K562 treated with DMSO at 1 percent for 4 hours (cell line): ENCODE results near the gene IFNA17. TPM values are rescaled to one million over a fixed set of nuclear protein-coding genes. Genes with fewer than 3 reads are reported as not detected.

ENCODE experiments used
- total RNA-seq: library from RNA; unstranded; fragments of 300-600 nt; gene quantifications from 2 replicates; pipeline ENCODE4 v1.2.3, GENCODE V29; 2022; ENCODE audit not compliant: insufficient read depth

The IFNA17 gene
- total RNA-seq: not detected in 2 replicates

DNA sequence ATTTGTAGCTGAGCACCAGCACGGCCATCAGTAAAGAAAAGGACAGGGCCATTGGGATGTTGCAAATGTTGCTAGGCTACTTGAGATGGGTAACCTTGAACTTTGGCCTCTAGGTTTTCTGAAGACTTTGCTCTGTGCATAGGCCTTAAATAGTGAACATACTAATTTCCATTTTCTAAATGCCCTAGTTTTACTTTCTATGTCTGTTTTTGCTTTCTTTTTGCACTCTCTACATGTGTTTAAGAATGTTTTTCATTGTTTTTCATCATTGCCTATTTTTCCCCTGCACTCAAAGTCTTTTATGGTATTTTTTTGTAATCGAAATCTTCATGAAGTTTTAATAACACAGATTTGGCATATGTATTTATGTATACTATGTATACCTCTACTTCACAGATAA, at the start of gene IFNA17:
Gene IFNA17 (minus strand): TSS at position 101 of the 400 bp plus-strand sequence. CDS start 49 bp downstream, at position 52.

DNA sequence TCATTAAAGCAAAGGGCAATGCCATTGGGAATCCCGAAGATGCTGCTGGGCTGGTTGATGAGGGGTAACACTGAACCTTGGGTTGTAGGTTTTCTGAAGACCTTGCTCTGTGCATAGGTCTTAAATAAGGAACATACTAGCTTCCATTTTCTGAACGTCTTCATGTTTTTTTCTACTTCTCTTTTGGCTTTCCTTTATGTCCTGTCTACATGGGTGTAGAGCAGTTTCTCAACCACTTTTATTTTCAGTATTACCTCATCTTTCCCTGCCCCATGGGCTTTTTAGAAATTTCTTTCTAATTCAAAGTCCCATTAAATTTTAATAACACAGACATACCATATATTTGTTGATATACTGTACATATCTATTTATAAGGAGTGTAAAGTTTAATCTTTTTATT, 11.9 kb upstream of the IFNA17 start, which contains the start of gene IFNA14:
Gene IFNA14 (minus strand): TSS at position 95 of the 400 bp plus-strand sequence. CDS start 70 bp downstream, at position 25.

DNA sequence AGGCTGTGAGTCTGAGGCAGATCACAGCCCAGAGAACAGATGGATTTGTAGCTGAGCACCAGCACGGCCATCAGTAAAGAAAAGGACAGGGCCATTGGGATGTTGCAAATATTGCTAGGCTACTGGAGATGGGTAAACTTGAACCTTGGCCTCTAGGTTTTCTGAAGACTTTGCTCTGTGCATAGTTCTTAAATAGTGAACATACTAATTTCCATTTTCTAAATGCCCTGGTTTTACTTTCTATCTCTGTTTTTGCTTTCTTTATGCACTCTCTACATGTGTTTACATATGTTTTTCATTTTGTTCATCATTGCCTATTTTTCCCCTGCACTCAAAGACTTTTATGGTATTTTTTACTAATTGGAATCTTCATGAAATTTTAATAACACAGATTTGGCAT, 10.8 kb downstream of the IFNA17 start, which contains the start of gene IFNA16:
Gene IFNA16 (minus strand): TSS at position 101 of the 400 bp plus-strand sequence. CDS start 6 bp downstream, at position 95.

DNA sequence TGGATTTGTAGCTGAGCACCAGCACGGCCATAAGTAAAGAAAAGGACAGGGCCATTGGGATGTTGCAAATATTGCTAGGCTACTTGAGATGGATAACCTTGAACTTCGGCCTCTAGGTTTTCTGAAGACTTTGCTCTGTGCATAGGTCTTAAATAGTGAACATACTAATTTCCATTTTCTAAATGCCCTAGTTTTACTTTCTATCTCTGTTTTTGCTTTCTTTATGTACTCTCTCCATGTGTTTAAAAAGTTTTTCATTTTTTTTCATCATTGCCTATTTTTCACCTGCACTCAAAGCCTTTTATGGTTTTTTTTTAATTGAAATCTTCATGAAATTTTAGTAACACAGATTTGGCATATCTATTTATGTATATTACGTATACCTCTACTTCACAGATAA, 21.0 kb downstream of the IFNA17 start, which contains the start of gene IFNA10:
Gene IFNA10 (minus strand): TSS at position 101 of the 400 bp plus-strand sequence. CDS start 46 bp downstream, at position 55.

DNA sequence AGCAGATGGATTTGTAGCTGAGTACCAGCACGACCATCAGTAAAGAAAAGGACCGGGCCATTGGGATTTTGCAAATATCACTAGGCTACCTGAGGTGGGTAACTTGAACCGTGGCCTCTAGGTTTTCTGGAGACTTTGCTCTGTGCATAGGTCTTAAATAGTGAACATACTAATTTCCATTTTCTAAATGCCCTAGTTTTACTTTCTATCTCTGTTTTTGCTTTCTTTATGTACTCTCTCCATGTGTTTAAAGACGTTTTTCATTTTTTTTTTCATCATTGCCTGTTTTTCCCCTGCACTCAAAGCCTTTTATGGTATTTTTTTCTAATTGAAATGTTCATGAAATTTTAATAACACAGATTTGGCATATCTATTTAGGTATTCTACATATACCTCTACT, 25.9 kb downstream of the IFNA17 start, which contains the start of gene IFNA7:
Gene IFNA7 (minus strand): TSS at position 101 of the 400 bp plus-strand sequence. CDS start 40 bp downstream, at position 61.

DNA sequence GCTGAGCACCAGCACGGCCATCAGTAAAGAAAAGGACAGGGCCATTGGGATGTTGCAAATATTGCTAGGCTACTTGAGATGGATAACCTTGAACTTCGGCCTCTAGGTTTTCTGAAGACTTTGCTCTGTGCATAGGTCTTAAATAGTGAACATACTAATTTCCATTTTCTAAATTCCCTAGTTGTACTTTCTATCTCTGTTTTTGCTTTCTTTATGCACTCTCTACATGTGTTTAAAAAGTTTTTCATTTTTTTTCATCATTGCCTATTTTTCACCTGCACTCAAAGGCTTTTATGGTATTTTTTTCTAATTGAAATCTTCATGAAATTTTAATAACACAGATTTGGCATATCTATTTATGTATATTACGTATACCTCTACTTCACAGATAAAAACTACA, 40.5 kb downstream of the IFNA17 start, which contains the start of gene IFNA4:
Gene IFNA4 (minus strand): TSS at position 101 of the 400 bp plus-strand sequence. CDS start 56 bp downstream, at position 45.

Other genes with a start within 250 kb of the IFNA17 start
- not detected in 2 replicates for gene HACD4, start 196.6 kb downstream of the IFNA17 start, total RNA-seq
- not detected in 2 replicates for gene IFNB1, start 150.3 kb downstream of the IFNA17 start, total RNA-seq
- gene IFNW1, start 86.4 kb downstream of the IFNA17 start, total RNA-seq: not detected in 2 replicates
- gene IFNA21, start 61.6 kb downstream of the IFNA17 start, total RNA-seq: not detected in 2 replicates
- gene IFNA4, start 40.6 kb downstream of the IFNA17 start, total RNA-seq: not detected in 2 replicates
- gene IFNA7, start 26.0 kb downstream of the IFNA17 start, total RNA-seq: not detected in 2 replicates
- gene IFNA10, start 21.1 kb downstream of the IFNA17 start, total RNA-seq: not detected in 2 replicates
- not detected in 2 replicates for gene IFNA16, start 10.9 kb downstream of the IFNA17 start, total RNA-seq
- gene IFNA14, start 11.8 kb upstream of the IFNA17 start, total RNA-seq: not detected in 2 replicates
- gene IFNA5, start 77.1 kb upstream of the IFNA17 start, total RNA-seq: not detected in 2 replicates
- gene KLHL9, start 107.2 kb upstream of the IFNA17 start, total RNA-seq: not detected in 2 replicates
- gene IFNA6, start 122.7 kb upstream of the IFNA17 start, total RNA-seq: not detected in 2 replicates
- gene IFNA13, start 139.8 kb upstream of the IFNA17 start, total RNA-seq: not detected in 2 replicates
- gene IFNA2, start 157.2 kb upstream of the IFNA17 start, total RNA-seq: not detected in 2 replicates
- not detected in 2 replicates for gene IFNA8, start 180.9 kb upstream of the IFNA17 start, total RNA-seq
- not detected in 2 replicates for gene IFNA1, start 212.2 kb upstream of the IFNA17 start, total RNA-seq